HL-60/S4 (cell line): Measurements from ENCODE around the gene NAALADL2.

Experiments used
- in situ Hi-C: fragments of 300-500 bp; cut with MboI; formaldehyde crosslinking; loops from 2 replicates; pipeline ENCODE4 v1.14.3; 2022; ENCODE audit warnings: low sequenced_read_pairs

NAALADL2 gene

DNA sequence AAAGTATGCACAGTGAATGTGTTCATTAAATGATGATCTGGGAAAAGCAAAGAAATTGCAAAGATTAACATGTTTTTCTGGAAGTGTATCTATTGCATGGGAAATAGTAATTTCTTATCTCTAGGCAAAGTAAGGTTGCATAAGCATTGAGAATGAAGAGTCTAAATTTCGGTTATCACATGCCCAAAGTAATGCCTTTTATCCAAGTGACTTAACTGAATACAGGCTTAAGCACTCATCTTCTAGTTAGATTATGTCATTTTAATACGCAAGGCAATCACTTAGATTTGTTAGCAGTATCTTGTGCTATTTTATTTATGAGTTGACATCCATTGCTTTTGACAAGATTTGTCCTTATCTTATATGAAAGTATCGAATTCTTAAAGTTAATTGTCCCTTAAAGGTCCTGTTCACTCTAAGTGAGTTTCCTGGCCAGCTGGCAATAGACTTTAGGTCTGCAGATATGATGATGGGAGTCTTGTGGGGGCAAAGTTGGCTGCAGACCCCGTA lies 100.5 kb downstream of the NAALADL2 start:
- in situ Hi-C loops = no loop called here

DNA sequence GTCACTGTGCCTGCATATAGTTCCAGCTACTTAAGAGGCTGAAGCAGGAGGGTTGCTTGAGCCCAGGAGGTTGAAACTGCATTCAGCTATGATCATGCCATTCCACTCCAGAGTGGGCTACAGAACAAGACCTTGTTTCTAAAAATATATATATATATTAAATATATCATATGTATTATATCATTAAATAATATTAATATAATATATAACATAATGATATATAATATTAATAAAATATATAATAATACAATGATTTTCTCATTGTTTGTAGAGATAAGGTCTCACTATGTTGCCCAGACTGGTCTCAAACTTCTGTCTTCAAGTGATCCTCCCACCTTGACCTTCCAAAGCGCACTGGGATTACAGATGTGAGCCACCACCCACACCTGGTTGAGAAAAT lies 101.8 kb downstream of the NAALADL2 start:
- in situ Hi-C loops = no loop called here

DNA sequence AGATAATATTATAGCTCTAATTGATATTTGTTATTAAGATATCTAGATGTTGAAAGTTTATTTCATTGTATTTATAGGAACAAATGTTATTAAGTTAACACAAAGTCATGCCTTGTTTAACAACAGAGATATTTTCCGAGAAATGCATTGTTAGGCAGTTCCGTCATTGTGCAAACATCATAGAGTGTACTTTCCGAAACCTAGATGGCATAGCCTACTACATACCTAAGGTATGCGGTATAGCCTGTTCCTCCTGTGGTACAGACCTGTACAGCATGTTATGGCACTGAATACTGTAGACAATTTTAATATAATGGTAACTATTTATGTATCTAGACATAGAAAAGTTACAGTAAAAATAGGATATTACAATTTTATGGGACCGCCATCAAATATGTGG lies 114.3 kb downstream of the NAALADL2 start:
- in situ Hi-C loops = no loop called here

DNA sequence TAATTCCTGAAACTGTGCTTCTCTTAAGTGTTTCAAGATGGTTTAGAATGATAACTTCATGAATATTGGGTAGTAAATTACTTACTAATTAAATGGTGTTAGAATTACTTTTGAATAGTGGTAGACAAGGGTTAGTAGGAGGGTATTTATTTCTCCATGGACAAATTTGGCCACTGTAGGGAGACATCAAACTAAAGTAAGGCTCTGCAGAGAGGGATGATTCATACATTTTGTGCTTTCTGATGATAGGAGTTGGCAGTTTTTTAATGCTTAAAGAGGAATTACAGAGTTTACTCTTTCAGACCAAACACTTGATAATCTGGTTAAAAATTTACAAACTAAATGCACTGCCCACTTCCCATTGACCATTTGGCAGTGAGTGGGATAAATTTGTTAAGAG lies 127.6 kb downstream of the NAALADL2 start:
- in situ Hi-C loops = no loop called here

DNA sequence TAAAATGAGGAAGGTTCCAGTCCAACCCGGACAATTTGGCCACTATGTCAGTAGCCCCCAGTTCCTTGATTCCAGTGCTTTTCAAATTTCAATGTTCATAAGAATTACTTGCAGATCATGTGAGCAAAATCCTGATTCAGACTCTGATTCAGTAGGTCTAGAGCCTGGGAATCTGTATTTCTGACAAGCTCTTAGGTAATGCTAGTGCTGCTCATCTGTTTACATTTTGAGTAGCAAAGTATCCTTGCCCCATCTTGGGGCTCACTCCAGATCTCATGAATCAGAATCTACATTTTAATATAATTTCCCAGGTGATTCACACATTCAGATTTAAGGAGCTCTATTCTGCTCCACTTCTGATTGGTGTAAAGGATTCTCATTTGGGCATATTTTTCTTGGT lies 142.0 kb downstream of the NAALADL2 start:
- in situ Hi-C loops = no loop called here

DNA sequence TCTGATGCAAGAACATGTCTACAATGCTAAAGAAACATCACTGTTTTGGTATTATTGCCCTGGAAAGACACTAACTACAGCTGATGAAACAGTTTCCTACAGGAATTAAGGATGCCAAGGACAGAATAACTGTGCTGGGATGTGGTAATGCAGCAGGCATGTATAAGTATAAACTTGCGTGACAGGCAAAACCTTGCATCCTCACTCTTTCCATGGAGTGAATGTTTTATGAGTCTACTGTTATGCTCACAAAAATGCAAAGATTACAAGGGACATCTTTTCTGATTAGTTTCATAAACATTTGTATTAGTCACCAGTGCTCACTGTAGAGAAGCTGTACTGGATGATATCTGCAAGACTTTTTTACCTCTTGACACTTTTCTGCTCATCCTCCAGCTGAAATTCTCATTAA lies 143.6 kb downstream of the NAALADL2 start:
- in situ Hi-C loops = no loop called here

DNA sequence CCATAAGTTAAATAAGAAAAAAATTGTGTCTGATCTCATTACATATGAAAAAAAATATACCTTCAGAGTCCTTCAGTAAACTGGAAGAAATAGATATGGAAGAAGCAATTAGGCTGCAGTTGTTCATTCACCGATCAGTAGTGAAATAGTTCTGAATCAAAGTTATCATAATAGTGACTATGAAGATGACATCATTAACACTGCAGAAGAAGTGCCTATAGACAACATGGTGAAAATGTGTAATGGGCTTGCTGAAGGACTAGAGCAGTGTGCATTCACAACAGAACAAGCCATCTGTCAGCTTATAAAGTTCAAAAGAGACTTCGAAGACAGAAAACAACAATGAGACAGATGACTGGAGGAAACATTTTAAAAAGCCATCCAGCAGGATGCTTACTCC lies 144.5 kb downstream of the NAALADL2 start:
- in situ Hi-C loops = no loop called here

DNA sequence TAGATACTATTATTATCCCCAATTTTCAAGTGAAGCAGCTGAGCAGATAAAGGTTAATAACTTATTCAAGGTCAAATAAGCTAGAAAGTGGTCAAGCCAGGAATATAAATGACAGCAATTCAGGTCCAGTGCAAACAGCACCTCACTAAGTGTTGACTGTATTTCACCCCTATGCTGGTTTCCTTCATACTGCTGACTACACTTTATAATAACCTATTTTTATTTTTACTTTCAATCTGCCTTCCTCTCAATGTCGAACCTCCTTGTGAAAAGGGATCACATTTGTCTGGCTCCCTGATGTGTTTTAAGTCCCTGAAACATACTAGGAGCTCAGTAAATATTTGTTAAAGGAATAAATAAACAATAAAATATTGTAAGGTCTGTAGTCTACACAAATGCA lies 146.1 kb downstream of the NAALADL2 start:
- in situ Hi-C loops = no loop called here

DNA sequence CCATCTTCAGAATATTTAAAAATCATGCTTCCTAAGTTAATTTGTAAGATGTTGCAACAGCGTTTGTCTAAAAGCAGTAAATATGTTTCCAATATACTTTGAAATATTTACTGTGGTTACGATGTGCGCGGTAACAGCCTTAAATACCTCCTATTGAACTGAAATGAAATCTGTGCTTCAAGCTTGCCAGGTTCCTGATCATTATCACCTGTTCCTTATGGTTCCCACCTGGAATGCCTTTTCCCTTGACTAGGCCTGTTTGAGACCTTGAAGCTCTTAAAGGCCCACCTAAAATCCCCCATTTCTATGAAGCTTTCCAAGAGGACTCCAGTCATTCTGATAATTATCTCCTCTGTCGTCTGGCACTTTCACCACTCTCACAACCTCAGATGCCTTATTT lies 146.7 kb downstream of the NAALADL2 start:
- in situ Hi-C loops = no loop called here

DNA sequence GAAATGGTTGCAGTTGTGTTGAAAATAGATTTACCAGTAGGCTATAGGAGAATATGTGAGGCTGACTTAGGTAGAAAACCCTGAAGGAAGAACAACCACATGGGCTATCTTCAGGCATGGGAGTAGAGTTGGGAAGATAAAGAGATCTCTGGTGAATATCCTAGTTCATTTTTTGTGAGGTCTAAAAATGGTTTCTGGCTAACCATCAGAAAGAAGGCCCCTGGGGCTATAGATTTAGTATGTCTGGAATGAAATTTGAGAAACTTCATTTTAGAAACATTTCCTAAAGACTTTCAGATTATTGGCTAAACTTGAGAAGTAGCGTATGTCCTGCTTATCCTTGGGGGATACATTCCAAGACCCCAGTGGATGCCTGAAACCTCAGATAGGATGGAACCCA lies 148.2 kb downstream of the NAALADL2 start:
- in situ Hi-C loops = no loop called here

DNA sequence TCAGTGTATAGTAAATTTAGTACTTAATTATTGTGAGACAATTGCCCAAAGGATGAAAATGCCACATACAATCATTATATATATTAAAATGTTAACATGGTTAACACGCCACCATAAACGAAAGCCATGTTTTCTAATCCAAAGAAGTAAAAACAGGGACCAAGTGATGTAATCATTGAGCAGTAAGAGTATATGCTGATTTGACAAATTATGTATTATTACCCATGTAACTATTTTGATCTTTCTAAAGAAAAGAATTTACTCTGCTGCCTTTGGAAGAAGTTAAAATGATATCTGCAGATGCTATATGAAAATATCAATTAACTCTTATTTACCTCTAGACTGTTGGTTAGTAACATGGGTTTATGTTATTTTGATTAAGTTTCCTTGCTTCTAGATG lies 150.2 kb downstream of the NAALADL2 start:
- in situ Hi-C loops = no loop called here

DNA sequence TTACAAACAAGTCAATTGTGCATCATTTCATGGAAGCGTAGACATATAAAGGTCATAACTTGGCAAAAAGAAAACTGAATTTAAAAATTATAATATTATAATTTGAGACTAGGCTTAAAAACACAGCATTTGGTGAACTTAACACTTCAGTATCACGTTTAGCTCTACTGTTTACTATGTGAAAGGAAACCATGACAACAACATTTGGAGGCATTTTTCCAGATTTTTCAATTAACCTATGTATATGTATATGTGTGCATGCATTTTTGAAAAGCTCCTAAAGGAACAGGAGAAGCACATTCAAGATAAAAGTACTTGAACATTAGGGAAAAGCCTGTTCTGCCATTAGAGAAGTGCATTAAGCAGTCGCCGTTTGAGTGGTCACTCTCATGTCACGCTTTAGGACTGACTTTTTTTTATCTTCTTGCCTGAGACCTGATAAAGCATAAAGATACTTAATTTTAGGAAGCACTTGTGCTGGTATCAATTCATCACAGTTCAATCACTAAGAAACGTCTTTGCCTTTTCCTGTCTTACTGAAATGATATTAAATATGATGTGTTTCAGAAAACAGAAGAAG lies 156.0 kb downstream of the NAALADL2 start:
- in situ Hi-C loops = no loop called here

DNA sequence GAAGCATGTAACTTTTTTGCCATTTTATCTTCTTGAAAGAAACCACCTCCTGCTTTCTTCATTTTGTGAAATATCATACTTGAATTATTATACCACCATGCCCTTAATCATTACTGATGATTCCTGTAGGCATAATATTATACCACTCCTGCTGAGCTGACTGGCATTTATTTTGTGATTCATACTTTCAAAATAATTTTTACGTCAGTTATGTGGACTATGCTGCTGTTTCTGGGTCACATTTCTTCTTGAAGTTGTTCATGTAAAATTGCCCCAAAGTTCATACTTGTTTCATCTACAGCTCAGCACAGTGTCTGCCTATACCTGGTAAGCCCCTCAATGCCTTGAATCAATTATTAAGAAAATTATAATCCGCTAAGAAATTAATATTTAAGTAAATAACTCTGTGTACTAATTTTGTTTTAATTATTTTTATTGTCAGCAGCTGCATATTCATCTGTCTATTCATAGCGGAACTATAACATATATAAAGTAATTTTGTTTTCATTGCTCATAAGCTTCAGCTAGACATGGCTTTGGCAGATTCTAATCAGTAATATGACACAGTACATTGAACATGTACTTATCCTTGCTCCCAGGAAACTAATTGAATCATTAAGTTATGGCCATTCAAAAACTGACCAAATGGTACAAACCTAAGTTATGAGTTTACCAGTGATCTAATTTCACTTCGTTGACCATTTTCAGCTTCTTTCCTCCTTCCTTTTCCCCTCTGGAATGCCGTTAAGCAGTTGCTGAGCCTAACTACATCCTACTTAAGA lies 160.0 kb downstream of the NAALADL2 start:
- in situ Hi-C loops = no loop called here

DNA sequence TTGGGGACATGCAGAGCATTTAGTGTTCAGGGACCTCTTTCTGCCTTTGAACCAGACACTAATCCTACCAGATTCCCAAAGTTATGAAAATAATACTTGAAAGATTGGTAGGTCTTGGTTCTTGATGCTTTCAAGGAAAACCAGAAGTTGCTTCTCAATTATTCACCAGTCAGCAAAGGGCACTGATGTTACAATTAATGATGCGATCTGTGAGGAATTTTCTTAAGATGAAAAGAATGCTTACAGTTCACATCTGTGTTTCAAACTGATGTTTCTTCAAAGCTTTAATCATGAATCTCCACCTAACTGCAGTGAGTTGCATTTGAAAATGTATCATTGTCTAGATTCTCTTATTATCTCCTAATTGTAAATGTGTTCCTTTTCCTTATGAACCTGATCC lies 161.0 kb downstream of the NAALADL2 start:
- in situ Hi-C loops = no loop called here

DNA sequence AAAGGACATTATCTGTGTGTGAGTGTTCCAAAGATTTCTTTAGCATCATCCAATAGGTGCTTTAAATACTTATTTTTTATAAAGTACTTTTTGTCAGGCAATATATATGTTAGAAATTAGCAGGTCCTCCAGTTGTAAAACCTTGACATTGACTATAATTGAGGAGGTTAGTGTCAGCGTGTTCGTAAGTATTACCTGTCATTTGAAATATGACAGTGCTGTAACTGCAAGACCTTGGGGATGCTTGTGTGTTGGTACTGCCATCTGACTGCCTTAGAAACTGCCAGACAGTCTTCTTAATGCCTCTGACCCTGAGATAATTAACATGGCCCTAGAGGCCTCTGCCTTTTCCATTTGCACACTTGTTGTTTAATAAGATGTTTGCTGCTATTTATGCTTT lies 170.7 kb downstream of the NAALADL2 start:
- in situ Hi-C loops = no loop called here

DNA sequence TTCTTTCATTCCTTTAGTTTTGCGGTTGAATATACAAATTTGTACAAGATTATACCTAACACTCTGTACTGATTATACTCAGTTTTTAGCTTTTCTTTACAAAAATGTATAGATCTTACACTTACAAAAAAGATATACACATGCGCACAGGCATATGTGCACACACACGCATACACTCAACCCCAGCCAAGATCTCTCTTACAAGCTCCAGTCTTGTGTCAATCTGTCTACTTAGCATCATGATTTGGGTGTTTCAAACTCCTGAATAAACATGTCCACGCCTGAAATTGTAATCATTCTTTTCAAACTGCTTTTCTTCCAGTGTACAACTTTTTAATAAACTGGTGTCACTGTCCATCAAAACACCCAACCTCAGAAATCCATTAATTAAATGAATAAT lies 180.7 kb downstream of the NAALADL2 start:
- in situ Hi-C loops = no loop called here

DNA sequence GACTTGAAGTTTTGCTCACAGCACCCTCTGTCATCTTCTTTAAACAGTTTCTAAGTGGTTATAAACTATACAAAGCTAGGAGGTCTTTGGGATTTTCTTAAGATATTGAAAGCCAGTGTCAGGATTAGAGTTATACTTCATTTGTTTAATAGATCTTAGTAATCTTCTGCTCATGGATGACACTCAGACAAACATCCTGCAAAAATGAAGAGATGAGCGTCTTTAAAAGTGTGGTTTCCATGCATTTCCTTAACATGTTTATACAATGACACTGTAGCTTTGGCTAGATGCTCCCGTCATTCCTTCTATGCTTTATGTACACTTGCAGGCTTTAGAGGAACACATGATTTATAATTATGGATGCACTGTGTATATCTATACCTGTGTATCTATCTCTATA lies 182.2 kb downstream of the NAALADL2 start:
- in situ Hi-C loops = no loop called here

DNA sequence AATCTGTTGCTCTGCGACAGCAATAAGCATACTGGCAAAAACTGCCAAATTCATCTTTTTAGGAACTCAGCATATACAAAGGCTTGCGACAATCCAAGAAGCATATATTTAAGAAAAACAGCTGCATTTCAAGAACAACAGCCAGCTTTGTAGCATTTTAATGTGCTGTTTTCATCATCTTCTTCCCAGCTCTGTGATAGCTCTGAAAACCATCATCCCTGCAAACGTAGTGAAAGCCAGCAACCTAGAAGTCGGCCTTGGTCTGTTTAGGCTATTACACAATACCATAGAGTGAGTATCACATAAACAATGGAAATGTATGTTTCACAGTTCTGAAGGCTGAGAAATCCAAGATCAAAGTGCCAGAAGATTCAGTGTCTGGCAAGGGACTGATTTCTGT lies 187.5 kb downstream of the NAALADL2 start:
- in situ Hi-C loops = no loop called here

DNA sequence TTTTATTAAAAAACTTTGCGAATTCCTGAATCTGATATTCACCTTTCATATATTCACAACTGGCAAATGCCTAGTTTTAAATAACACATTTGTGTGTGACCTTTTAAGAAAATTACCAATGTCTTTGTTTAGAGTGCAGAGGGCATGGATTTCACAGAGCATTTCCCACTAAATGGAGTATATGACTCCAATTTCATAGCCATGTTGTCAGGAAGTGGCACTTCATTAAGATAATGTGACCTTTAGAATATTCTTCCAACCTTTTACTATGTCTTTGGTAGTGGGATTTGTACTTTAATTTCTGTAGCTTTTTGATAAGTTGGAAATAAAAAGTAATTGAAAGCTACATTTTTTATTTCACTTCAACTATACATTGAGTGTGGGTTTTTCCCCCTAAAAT lies 188.7 kb downstream of the NAALADL2 start:
- in situ Hi-C loops = no loop called here

DNA sequence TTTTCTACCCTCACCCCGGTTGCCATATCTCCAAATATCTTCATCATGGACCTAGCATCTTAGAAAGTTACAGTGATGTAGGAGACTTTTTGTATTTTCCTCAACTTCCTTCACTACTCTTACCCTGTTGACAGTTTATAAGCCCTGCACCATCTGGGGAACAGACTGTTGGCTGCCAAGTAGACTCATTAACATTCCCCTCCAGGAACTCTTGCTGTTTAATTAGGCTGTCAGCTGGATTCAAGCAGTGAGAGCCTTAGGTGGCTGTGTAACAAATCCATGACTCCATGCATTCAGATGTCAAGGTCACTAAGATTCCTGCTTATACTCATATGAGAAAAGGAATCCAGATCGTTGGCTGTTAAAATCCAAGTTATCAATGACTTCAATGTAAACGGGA lies 198.3 kb downstream of the NAALADL2 start:
- in situ Hi-C loops = no loop called here

DNA sequence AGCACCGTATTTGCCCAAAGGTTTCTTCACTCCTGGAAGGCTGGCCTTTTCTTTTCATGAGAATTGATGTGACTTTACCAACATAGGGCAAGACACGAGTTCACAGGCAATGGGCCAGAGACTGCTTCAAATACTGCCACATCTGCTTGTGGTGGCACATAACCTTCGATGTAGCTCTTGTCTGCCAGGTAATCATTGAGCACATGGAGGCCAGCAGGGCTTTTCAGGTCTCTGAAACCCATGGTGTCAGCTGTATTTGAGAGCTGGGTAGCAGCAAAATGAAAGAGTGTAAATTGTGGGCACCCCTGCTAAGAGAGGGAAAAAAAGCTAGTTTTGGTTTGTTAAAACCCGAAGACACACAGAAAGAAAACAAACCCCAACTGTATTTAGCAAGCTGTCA lies 200.7 kb downstream of the NAALADL2 start:
- in situ Hi-C loops = no loop called here

DNA sequence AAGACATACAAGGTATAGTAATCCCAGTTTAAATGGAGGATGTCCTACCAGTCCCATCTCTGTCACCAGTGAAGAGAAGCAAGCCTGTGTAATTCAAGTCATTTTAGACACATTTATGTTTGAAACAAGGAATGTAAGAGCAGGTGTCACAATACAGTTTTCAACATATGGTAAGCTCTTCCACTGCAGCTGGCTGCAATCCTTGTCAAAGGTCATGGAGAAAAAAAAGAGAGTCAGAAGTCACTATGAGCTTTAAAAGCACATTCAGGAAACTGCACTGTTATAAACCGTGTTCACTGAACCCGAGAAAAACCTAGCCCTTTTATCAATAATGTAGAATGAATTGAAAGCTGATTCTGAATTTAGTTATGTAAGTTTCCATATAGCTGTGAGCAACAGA lies 206.4 kb downstream of the NAALADL2 start:
- in situ Hi-C loops = no loop called here
